Neural progenitor cell (in vitro differentiated cells): ENCODE results near the gene TCP11.

Source experiments
- EZH2phosphoT487 ChIP-seq: fragments of 200-600 bp; sonication (generic); IDR thresholded peaks from 2 replicates; pipeline ENCODE4 v1.6.1; 2017; ENCODE audit warnings: antibody characterized with exemption
- TF ChIP-seq, protein P1 (sequence below): fragments of 200-600 bp; sonication (generic); IDR thresholded peaks from 2 replicates; pipeline ENCODE4 v1.5.1; 2017; ENCODE audit warnings: antibody characterized with exemption, mild to moderate bottlenecking

GRCh38 chr6:35120746-35121145 is 20.4 kb downstream of the TCP11 start:
- TF ChIP-seq, protein P1, sequence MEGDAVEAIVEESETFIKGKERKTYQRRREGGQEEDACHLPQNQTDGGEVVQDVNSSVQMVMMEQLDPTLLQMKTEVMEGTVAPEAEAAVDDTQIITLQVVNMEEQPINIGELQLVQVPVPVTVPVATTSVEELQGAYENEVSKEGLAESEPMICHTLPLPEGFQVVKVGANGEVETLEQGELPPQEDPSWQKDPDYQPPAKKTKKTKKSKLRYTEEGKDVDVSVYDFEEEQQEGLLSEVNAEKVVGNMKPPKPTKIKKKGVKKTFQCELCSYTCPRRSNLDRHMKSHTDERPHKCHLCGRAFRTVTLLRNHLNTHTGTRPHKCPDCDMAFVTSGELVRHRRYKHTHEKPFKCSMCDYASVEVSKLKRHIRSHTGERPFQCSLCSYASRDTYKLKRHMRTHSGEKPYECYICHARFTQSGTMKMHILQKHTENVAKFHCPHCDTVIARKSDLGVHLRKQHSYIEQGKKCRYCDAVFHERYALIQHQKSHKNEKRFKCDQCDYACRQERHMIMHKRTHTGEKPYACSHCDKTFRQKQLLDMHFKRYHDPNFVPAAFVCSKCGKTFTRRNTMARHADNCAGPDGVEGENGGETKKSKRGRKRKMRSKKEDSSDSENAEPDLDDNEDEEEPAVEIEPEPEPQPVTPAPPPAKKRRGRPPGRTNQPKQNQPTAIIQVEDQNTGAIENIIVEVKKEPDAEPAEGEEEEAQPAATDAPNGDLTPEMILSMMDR, result no peak
- TF ChIP-seq EZH2phosphoT487, result no peak
